ENCODE data around the gene PTPRM.
A peak's percentile ranks its signal among the peaks of the same experiment; 100 is the strongest.

Gene PTPRM

DNA sequence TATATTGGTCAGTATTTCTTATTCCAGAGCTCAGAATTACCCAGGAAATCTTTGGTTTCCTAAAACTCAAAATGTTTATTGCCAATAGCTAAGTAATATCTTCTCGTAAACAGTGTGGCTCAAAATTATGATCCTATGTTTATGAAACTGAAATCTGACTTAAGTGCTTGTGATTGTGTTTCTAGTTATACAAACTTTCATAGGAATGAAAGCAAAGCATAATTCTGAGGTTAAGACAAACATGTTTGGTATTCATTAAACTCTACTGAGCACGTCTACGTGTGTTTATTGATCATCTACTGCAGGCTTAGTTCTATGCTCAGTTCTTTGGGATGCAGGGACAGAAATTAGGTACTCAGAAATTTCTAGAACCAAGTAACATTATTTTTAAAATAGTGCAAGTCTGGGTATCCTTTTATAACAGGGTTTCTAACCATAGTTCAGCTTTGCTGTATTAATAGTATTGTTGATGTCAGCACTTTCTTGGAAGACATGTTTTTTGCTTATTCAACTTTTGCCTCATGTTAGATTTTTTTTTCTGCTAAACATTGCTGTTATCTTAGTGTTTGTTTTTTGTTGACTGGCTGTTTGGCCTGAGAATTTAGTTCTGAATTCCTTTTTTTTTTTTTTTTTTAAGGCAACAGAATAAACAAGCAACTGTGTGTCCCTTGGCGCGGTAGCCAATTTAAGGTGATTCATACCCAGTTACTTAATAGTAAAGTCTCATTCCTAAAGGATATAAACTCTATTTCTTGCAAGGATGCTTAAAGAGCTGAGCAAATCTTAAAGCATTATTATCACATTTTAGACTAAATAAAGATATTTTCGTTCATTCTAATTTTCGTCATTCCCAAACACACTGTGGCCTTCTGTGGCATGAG lies 31.3 kb downstream of the PTPRM start:
- no peak for DNase-seq (ENCODE audit: low read depth)
- TF ChIP-seq, protein P1, sequence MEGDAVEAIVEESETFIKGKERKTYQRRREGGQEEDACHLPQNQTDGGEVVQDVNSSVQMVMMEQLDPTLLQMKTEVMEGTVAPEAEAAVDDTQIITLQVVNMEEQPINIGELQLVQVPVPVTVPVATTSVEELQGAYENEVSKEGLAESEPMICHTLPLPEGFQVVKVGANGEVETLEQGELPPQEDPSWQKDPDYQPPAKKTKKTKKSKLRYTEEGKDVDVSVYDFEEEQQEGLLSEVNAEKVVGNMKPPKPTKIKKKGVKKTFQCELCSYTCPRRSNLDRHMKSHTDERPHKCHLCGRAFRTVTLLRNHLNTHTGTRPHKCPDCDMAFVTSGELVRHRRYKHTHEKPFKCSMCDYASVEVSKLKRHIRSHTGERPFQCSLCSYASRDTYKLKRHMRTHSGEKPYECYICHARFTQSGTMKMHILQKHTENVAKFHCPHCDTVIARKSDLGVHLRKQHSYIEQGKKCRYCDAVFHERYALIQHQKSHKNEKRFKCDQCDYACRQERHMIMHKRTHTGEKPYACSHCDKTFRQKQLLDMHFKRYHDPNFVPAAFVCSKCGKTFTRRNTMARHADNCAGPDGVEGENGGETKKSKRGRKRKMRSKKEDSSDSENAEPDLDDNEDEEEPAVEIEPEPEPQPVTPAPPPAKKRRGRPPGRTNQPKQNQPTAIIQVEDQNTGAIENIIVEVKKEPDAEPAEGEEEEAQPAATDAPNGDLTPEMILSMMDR (conservative IDR thresholded peaks at IDR 0.05; ENCODE audit: low read depth, low read length), result no peak

DNA sequence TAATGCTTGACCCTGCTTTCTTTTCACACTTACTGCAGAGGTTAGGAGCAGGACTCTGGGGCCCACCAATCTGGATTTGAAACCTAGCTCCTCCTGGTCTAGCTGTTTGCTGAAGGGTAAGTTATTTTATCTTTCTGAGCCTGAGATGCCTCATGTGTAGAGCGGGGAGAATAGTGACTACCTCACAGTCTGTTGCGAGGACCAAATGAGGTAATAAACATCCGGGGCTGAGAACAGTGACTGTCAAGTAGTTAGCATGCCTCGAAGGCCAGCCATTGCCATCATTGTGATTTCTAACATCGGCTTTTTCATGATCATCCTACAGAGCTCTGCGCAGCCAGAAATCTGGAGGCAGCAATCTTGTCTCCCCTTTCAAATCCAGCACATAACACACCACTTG lies 32.9 kb downstream of the PTPRM start:
- no peak for DNase-seq (ENCODE audit: low read depth)
- H3K4me3 ChIP-seq (ENCODE audit: low read length), result no peak overlapping the region
- TF ChIP-seq, protein P1 (conservative IDR thresholded peaks at IDR 0.05; ENCODE audit: low read depth, low read length), result no peak

More for the DNA sequence above, 31.3 kb downstream of the PTPRM start:
- no peak overlapping the region for H3K4me3 ChIP-seq (ENCODE audit: low read length)

DNA sequence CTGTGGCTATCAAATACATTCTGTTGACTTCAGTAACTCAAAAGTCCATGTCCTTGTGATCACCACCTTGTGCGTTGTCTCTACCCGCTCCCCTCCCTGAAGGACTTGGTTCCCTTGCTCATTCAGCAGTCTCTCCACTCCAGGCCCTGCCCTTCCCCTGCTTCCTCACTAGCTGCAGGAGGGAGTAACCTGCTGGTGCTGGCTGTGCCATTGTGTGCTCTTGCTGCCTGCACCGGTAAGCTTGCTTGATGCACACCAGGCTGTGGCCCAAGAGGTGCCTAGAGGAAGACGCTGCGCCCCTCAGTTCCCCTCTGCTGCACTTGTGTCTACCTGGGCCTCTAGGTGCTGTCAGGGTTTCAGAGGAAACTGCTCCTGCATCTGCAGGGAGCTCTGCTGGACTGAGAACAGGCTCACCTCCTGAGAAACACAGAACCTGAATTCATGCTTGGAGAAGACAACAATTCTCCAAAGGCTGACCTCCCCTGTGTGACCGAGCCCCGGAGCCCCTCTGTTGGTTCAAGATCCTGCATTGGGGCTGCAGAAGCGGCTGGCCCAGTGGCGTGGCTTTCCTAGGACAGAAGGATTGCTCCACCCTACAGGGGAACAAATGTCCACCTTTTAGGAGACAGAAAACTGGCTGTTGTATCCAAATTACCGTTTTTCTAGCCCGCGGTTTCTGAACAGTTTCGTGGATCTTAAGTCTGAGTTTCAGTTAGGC lies 33.6 kb downstream of the PTPRM start:
- TF ChIP-seq, protein P1 (conservative IDR thresholded peaks at IDR 0.05; ENCODE audit: low read depth, low read length), result no peak
- DNase-seq (ENCODE audit: low read depth), result no peak
- no peak overlapping the region for H3K4me3 ChIP-seq (ENCODE audit: low read length)

DNA sequence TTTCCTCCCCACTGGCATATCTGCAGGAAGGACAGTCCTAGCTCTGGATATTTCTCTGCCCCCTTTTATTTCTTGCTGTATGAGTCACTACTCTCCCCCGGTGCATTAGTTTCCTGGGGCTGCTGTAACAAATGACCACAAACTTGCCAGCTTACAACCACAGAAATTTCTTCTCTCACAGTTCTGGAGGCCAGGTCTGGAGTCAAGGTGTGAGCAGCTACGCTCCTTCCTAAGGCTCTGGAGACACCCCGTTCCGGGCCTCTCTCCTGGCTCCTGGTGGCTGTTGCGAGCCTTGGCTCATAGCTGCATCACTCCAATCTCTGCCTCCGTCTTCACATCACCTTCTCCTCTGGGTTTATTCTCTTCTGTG lies 34.1 kb downstream of the PTPRM start:
- DNase-seq (ENCODE audit: low read depth), result no peak
- TF ChIP-seq, protein P1 (conservative IDR thresholded peaks at IDR 0.05; ENCODE audit: low read depth, low read length), result peak; percentile 29
- no peak overlapping the region for H3K4me3 ChIP-seq (ENCODE audit: low read length)

DNA sequence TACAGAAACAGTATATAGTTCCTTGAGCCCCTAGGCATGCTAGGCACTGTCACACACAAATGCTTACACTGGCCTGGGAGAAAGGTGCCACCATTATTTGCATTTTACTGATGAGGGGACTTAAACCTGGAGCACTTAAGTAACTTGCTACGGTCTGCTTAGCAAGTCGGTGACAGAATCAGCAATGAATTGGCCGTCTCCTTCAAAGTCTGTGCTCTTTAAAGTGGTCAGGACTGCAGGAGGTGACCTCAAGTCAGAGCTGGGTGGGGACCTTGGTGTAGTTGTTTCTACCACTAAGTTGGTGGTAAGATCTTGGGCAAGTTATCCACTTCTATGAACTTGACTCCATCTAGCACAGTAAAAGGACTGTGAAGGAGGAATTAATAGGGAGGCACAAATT lies 34.8 kb downstream of the PTPRM start:
- no peak for DNase-seq (ENCODE audit: low read depth)
- TF ChIP-seq, protein P1 (conservative IDR thresholded peaks at IDR 0.05; ENCODE audit: low read depth, low read length), result no peak

DNA sequence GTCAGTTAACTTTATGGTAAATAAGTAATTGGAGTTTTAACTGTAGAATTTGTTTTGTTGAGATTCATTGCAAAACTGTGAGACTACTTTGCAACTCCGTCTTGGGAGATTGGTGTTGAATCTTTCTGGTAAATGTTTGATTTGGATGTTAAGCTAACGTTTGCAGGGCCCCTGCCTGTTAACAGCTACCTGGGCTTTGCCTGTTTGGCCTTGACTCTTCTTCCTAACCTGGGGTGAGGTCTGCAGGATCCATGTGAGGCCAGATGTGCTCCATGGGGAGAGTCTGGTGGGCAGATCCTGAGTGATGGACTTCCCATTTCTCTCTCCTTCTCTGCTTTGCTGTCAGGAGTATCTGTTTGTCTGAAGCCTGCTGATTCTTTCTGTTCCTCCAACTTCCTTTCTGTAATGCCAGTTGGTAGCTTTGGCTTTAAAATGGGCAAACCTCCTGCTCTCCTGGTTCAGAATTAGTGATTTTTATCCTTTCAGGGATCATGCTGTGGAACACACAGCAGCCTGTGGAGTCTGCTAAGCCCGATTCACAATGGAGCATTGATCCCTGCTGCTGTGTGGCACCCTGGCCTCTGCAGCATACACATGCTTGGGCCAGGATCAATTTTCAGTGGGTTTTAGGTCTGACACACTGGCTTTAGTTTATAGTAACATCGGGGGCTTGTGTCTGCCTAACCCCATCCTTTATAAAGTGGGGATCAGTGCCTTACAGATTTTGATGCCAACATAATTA lies 36.3 kb downstream of the PTPRM start:
- TF ChIP-seq, protein P1 (conservative IDR thresholded peaks at IDR 0.05; ENCODE audit: low read depth, low read length), result no peak
- no peak for DNase-seq (ENCODE audit: low read depth)

More for the DNA sequence above, 34.8 kb downstream of the PTPRM start:
- no peak overlapping the region for H3K4me3 ChIP-seq (ENCODE audit: low read length)

More for the DNA sequence above, 36.3 kb downstream of the PTPRM start:
- no peak overlapping the region for H3K4me3 ChIP-seq (ENCODE audit: low read length)
